Measurements from ENCODE around the gene COG8. TPM values are rescaled to one million over a fixed set of nuclear protein-coding genes. Genes with fewer than 3 reads are reported as not detected.

Gene COG8
- total and polyA plus RNA-seq, 9 donors: 19.2 to 27.1 (median 22.4) TPM

GRCh38 chr16:69311533-69312387, 27.6 kb downstream of the COG8 start:
- Histone ChIP-seq H3K9me3 (replicated peaks; ENCODE audit: control insufficient read depth, low read depth, low read length) (no peaks in the 10 kb centered on the region), H3K36me3 (ENCODE audit: control insufficient read depth, insufficient read depth, low read length) (peaks cover 32% of the 10 kb centered on the region), H3K27me3 (ENCODE audit: control insufficient read depth, insufficient read depth, low read length) (no peaks in the 10 kb centered on the region), H3K4me3 (ENCODE audit: low read length) (peak overlapping the region; percentile 85), H3K27ac (ENCODE audit: low read length) (peak overlapping the region; percentile 59), H3K4me1 (ENCODE audit: control insufficient read depth, insufficient read depth, low read length) (peaks cover 9% of the 10 kb centered on the region)
- 2% methylated on average over 59 of the region's 59 CpGs for WGBS (ENCODE audit: insufficient coverage)
- peak; percentile 37 for DNase-seq

- Histone ChIP-seq H3K36me3 (ENCODE audit: control insufficient read depth, insufficient read depth, low read length) (peaks cover 23% of the 10 kb centered on the region), H3K4me1 (ENCODE audit: control insufficient read depth, insufficient read depth, low read length) (peaks cover 9% of the 10 kb centered on the region), H3K9me3 (replicated peaks; ENCODE audit: control insufficient read depth, low read depth, low read length) (no peaks in the 10 kb centered on the region), H3K27ac (ENCODE audit: low read length) (peak within 1 kb of the TSS; percentile 86), H3K4me3 (ENCODE audit: low read length) (peak within 1 kb of the TSS; percentile 85), H3K27me3 (ENCODE audit: control insufficient read depth, insufficient read depth, low read length) (no peaks in the 10 kb centered on the region)
- 10% methylated on average over 58 of the region's 70 CpGs for WGBS (ENCODE audit: insufficient coverage)
- DNase-seq: peak; percentile 98
These were observed 28.5 kb downstream of the COG8 start, which contains the start of gene VPS4A for GRCh38 chr16:69310653-69311532. TSS of gene VPS4A (plus strand) at chr16:69311350. CDS start at chr16:69311512, 162 bp downstream.

- H3K4me3 ChIP-seq (ENCODE audit: low read length): no peak overlapping the region
These were observed 30.0 kb downstream of the COG8 start for GRCh38 chr16:69309316-69309715.

GRCh38 chr16:69307856-69308255, 31.5 kb downstream of the COG8 start:
- 92% methylated on average over 2 of the region's 2 CpGs for WGBS (ENCODE audit: insufficient coverage)

More at GRCh38 chr16:69309316-69309715, 30.0 kb downstream of the COG8 start:
- WGBS (ENCODE audit: insufficient coverage): 68% methylated on average over 8 of the region's 12 CpGs
- no peak overlapping the region for H3K27ac ChIP-seq (ENCODE audit: low read length)
- H3K27me3 ChIP-seq (ENCODE audit: control insufficient read depth, insufficient read depth, low read length): no peaks in the 10 kb centered on the region
- DNase-seq: peak; percentile 42
- H3K9me3 ChIP-seq (replicated peaks; ENCODE audit: control insufficient read depth, low read depth, low read length): no peaks in the 10 kb centered on the region
- H3K4me1 ChIP-seq (ENCODE audit: control insufficient read depth, insufficient read depth, low read length): peaks cover 9% of the 10 kb centered on the region
- peaks cover 8% of the 10 kb centered on the region for H3K36me3 ChIP-seq (ENCODE audit: control insufficient read depth, insufficient read depth, low read length)

GRCh38 chr16:69307091-69307490, 32.3 kb downstream of the COG8 start:
- Histone ChIP-seq H3K36me3 (ENCODE audit: control insufficient read depth, insufficient read depth, low read length) (no peaks in the 10 kb centered on the region), H3K27ac (ENCODE audit: low read length) (no peak overlapping the region), H3K27me3 (ENCODE audit: control insufficient read depth, insufficient read depth, low read length) (no peaks in the 10 kb centered on the region), H3K9me3 (replicated peaks; ENCODE audit: control insufficient read depth, low read depth, low read length) (no peaks in the 10 kb centered on the region), H3K4me3 (ENCODE audit: low read length) (no peak overlapping the region), H3K4me1 (ENCODE audit: control insufficient read depth, insufficient read depth, low read length) (peaks cover 6% of the 10 kb centered on the region)
- whole genome bisulfite sequencing (ENCODE audit: insufficient coverage): no CpG with 5 or more reads among the region's 1 CpG
- DNase-seq: no peak

More at GRCh38 chr16:69307856-69308255, 31.5 kb downstream of the COG8 start:
- no peaks in the 10 kb centered on the region for H3K27me3 ChIP-seq (ENCODE audit: control insufficient read depth, insufficient read depth, low read length)
- H3K27ac ChIP-seq (ENCODE audit: low read length): no peak overlapping the region
- DNase-seq: no peak
- no peak overlapping the region for H3K4me3 ChIP-seq (ENCODE audit: low read length)
- H3K9me3 ChIP-seq (replicated peaks; ENCODE audit: control insufficient read depth, low read depth, low read length): no peaks in the 10 kb centered on the region
- no peaks in the 10 kb centered on the region for H3K36me3 ChIP-seq (ENCODE audit: control insufficient read depth, insufficient read depth, low read length)
- H3K4me1 ChIP-seq (ENCODE audit: control insufficient read depth, insufficient read depth, low read length): peaks cover 9% of the 10 kb centered on the region

GRCh38 chr16:69306031-69306430, 33.3 kb downstream of the COG8 start:
- no CpG with 5 or more reads among the region's 1 CpG for WGBS (ENCODE audit: insufficient coverage)
- H3K4me1 ChIP-seq (ENCODE audit: control insufficient read depth, insufficient read depth, low read length): peaks cover 3% of the 10 kb centered on the region
- no peak overlapping the region for H3K27ac ChIP-seq (ENCODE audit: low read length)
- H3K36me3 ChIP-seq (ENCODE audit: control insufficient read depth, insufficient read depth, low read length): peaks cover 9% of the 10 kb centered on the region
- H3K9me3 ChIP-seq (replicated peaks; ENCODE audit: control insufficient read depth, low read depth, low read length): no peaks in the 10 kb centered on the region
- no peak overlapping the region for H3K4me3 ChIP-seq (ENCODE audit: low read length)
- no peak for DNase-seq
- H3K27me3 ChIP-seq (ENCODE audit: control insufficient read depth, insufficient read depth, low read length): no peaks in the 10 kb centered on the region

GRCh38 chr16:69302301-69302700, 37.1 kb downstream of the COG8 start:
- no peaks in the 10 kb centered on the region for H3K27me3 ChIP-seq (ENCODE audit: control insufficient read depth, insufficient read depth, low read length)
- peaks cover 17% of the 10 kb centered on the region for H3K36me3 ChIP-seq (ENCODE audit: control insufficient read depth, insufficient read depth, low read length)
- H3K4me3 ChIP-seq (ENCODE audit: low read length): no peak overlapping the region
- no peaks in the 10 kb centered on the region for H3K4me1 ChIP-seq (ENCODE audit: control insufficient read depth, insufficient read depth, low read length)
- WGBS (ENCODE audit: insufficient coverage): 92% methylated on average over 2 of the region's 4 CpGs
- H3K27ac ChIP-seq (ENCODE audit: low read length): no peak overlapping the region
- H3K9me3 ChIP-seq (replicated peaks; ENCODE audit: control insufficient read depth, low read depth, low read length): no peaks in the 10 kb centered on the region
- no peak for DNase-seq

- Histone ChIP-seq H3K4me1 (ENCODE audit: control insufficient read depth, insufficient read depth, low read length) (no peaks in the 10 kb centered on the region), H3K4me3 (ENCODE audit: low read length) (no peak overlapping the region), H3K27ac (ENCODE audit: low read length) (no peak overlapping the region), H3K9me3 (replicated peaks; ENCODE audit: control insufficient read depth, low read depth, low read length) (no peaks in the 10 kb centered on the region), H3K27me3 (ENCODE audit: control insufficient read depth, insufficient read depth, low read length) (no peaks in the 10 kb centered on the region), H3K36me3 (ENCODE audit: control insufficient read depth, insufficient read depth, low read length) (peaks cover 17% of the 10 kb centered on the region)
- DNase-seq: no peak
- WGBS (ENCODE audit: insufficient coverage): 86% methylated on average over 2 of the region's 4 CpGs
These were observed 37.5 kb downstream of the COG8 start for GRCh38 chr16:69301861-69302260.

GRCh38 chr16:69301187-69301586, 38.2 kb downstream of the COG8 start:
- DNase-seq: no peak
- no peaks in the 10 kb centered on the region for H3K27me3 ChIP-seq (ENCODE audit: control insufficient read depth, insufficient read depth, low read length)
- peaks cover 17% of the 10 kb centered on the region for H3K36me3 ChIP-seq (ENCODE audit: control insufficient read depth, insufficient read depth, low read length)
- no peak overlapping the region for H3K4me3 ChIP-seq (ENCODE audit: low read length)
- no peaks in the 10 kb centered on the region for H3K9me3 ChIP-seq (replicated peaks; ENCODE audit: control insufficient read depth, low read depth, low read length)
- H3K4me1 ChIP-seq (ENCODE audit: control insufficient read depth, insufficient read depth, low read length): no peaks in the 10 kb centered on the region
- H3K27ac ChIP-seq (ENCODE audit: low read length): no peak overlapping the region
- 11% methylated on average over 1 of the region's 1 CpG for WGBS (ENCODE audit: insufficient coverage)

GRCh38 chr16:69298261-69298660, 41.1 kb downstream of the COG8 start:
- Histone ChIP-seq H3K27me3 (ENCODE audit: control insufficient read depth, insufficient read depth, low read length) (no peaks in the 10 kb centered on the region), H3K27ac (ENCODE audit: low read length) (no peak overlapping the region), H3K9me3 (replicated peaks; ENCODE audit: control insufficient read depth, low read depth, low read length) (no peaks in the 10 kb centered on the region), H3K4me1 (ENCODE audit: control insufficient read depth, insufficient read depth, low read length) (no peaks in the 10 kb centered on the region), H3K36me3 (ENCODE audit: control insufficient read depth, insufficient read depth, low read length) (peaks cover 17% of the 10 kb centered on the region), H3K4me3 (ENCODE audit: low read length) (no peak overlapping the region)
- no peak for DNase-seq
- 100% methylated on average over 1 of the region's 4 CpGs for WGBS (ENCODE audit: insufficient coverage)
